ENCODE results near the gene GPX2. TPM values are rescaled to one million over a fixed set of nuclear protein-coding genes. Genes with fewer than 3 reads are reported as not detected.
A peak's percentile ranks its signal among the peaks of the same experiment; 100 is the strongest.

Gene GPX2
- total and polyA plus RNA-seq, 7 donors, result 1.9 to 1,392 (median 374) TPM; not detected in 3

GRCh38 chr14:64932231-64932630, 10.3 kb downstream of the GPX2 start:
- TF ChIP-seq EP300 (IDR thresholded peaks at IDR 0.05), result no peak
- TF ChIP-seq CTCF (IDR thresholded peaks at IDR 0.05), result no peak
- no peak for TF ChIP-seq POLR2A (IDR thresholded peaks at IDR 0.05)
- Histone ChIP-seq H3K27ac (no peak overlapping the region), H3K4me1 (peaks cover 0 to 37% (median 32%) of the 10 kb centered on the region in 4 donors), H3K9me3 (no peaks in the 10 kb centered on the region), H3K36me3 (peaks cover 0 to 60% (median 5%) of the 10 kb centered on the region in 4 donors), H3K27me3 (no peaks in the 10 kb centered on the region), H3K4me3 (no peak overlapping the region)
- no peak for DNase-seq
- intact Hi-C loops (cut with DNase I), result no loop called here

- H3K4me1 ChIP-seq, result peaks cover 0 to 30% (median 25%) of the 10 kb centered on the region in 4 donors
- H3K9me3 ChIP-seq, result no peaks in the 10 kb centered on the region
- H3K4me3 ChIP-seq, result no peak overlapping the region
- H3K27me3 ChIP-seq, result no peaks in the 10 kb centered on the region
- intact Hi-C loops (cut with DNase I), result no loop called here
- 97 to 100% methylated on average over 2 of the region's 2 CpGs for WGBS, 2 donors
- TF ChIP-seq POLR2A (IDR thresholded peaks at IDR 0.05) (no peak), EP300 (IDR thresholded peaks at IDR 0.05) (no peak), POLR2AphosphoS5 (IDR thresholded peaks at IDR 0.05) (no peak), CTCF (IDR thresholded peaks at IDR 0.05) (no peak)
- H3K36me3 ChIP-seq, result peaks cover 0 to 71% (median 8%) of the 10 kb centered on the region in 4 donors
- peak overlapping the region in 3 of 4 donors; percentile 47 to 64 (median 54) for H3K27ac ChIP-seq
- no peak for DNase-seq
Observed at GRCh38 chr14:64931123-64931522, 11.4 kb downstream of the GPX2 start.

- intact Hi-C loops (cut with DNase I), result no loop called here
- Histone ChIP-seq H3K4me3 (no peak overlapping the region), H3K27ac (peak overlapping the region; percentile 26 to 64 (median 50)), H3K9me3 (no peaks in the 10 kb centered on the region), H3K27me3 (no peaks in the 10 kb centered on the region), H3K4me1 (peaks cover 0 to 30% (median 25%) of the 10 kb centered on the region in 4 donors), H3K36me3 (peaks cover 0 to 75% (median 8%) of the 10 kb centered on the region in 4 donors)
- TF ChIP-seq POLR2AphosphoS5 (IDR thresholded peaks at IDR 0.05) (no peak), CTCF (IDR thresholded peaks at IDR 0.05) (no peak), POLR2A (IDR thresholded peaks at IDR 0.05) (no peak), EP300 (IDR thresholded peaks at IDR 0.05) (no peak)
- DNase-seq, result no peak
- 26 to 69% methylated on average over 3 of the region's 3 CpGs for WGBS, 2 donors
Observed at GRCh38 chr14:64930085-64930843, 12.3 kb downstream of the GPX2 start.

- peaks cover 0 to 81% (median 15%) of the 10 kb centered on the region in 4 donors for H3K36me3 ChIP-seq
- H3K4me3 ChIP-seq, result no peak overlapping the region
- intact Hi-C loops (cut with DNase I), result no loop called here
- no peak for TF ChIP-seq CTCF (IDR thresholded peaks at IDR 0.05)
- no peak for TF ChIP-seq EP300 (IDR thresholded peaks at IDR 0.05)
- no peak for TF ChIP-seq POLR2AphosphoS5 (IDR thresholded peaks at IDR 0.05)
- TF ChIP-seq POLR2A (IDR thresholded peaks at IDR 0.05), result no peak
- no peaks in the 10 kb centered on the region for H3K27me3 ChIP-seq
- 85 to 94% methylated on average over 3 of the region's 3 CpGs for WGBS, 2 donors
- peaks cover 0 to 30% (median 25%) of the 10 kb centered on the region in 4 donors for H3K4me1 ChIP-seq
- no peak for DNase-seq
- no peaks in the 10 kb centered on the region for H3K9me3 ChIP-seq
- peak overlapping the region in 2 of 4 donors; percentile 47 to 54 for H3K27ac ChIP-seq
Observed at GRCh38 chr14:64929014-64929359, 13.6 kb downstream of the GPX2 start.
